Calu3 (cell line): ENCODE data around the gene CFP. TPM values are rescaled to one million over a fixed set of nuclear protein-coding genes. Genes with fewer than 3 reads are reported as not detected.

ENCODE experiments used
- microRNA-seq: library from miRNA; unstranded; fragments of <30 nt; microRNA quantifications from one replicate; pipeline ENCODE4 v1.2.0, GENCODE V29; 2022
- total RNA-seq: library from RNA; stranded (reverse); gene quantifications from 2 replicates; pipeline ENCODE4 v1.2.3, GENCODE V29; 2022

Gene CFP
- total RNA-seq, 1 experiment from 2014 or later: 1.2 TPM

Small RNA genes within 50 kb of the gene (microRNA-seq; reads per million reads assigned to microRNA genes)
- gene MIR4769: not detected

Other genes with a start within 250 kb of the CFP start
- gene ZNF41, start 146.7 kb downstream of the CFP start, total RNA-seq: 10.8 and 12.2 TPM in 2 replicates
- 79.2 and 84.4 TPM in 2 replicates for gene ARAF, start 68.7 kb downstream of the CFP start, total RNA-seq
- gene TIMP1, start 47.5 kb downstream of the CFP start, total RNA-seq: 143 and 188 TPM in 2 replicates
- 0.21 TPM in 1 of 2 replicates, not detected in the other for gene SYN1, start 10.1 kb downstream of the CFP start, total RNA-seq
- 42.4 and 43.9 TPM in 2 replicates for gene ELK1, start 20.6 kb upstream of the CFP start, total RNA-seq
- 112 and 116 TPM in 2 replicates for gene UXT, start 29.2 kb upstream of the CFP start, total RNA-seq
- 10.5 and 10.7 TPM in 2 replicates for gene ZNF81, start 207.0 kb upstream of the CFP start, total RNA-seq